Osteocyte (in vitro differentiated cells): ENCODE data around the gene RNF113A. TPM values are rescaled to one million over a fixed set of nuclear protein-coding genes. Genes with fewer than 3 reads are reported as not detected.

Experiments used
- DNase-seq: peaks from one replicate; pipeline ENCODE4 v3.0.0; 2021; ENCODE audit warnings: mixed read lengths; ENCODE audit not compliant: unreplicated experiment; ENCODE audit errors: extremely low spot score
- H3K27ac Mint-ChIP-seq: one replicate; pipeline ENCODE4 v1.8.0; 2021; ENCODE audit warnings: mild to moderate bottlenecking, mixed read lengths; ENCODE audit not compliant: unreplicated experiment
- H3K27me3 Mint-ChIP-seq: one replicate; pipeline ENCODE4 v1.8.0; 2021; ENCODE audit warnings: mixed read lengths; ENCODE audit not compliant: unreplicated experiment
- H3K36me3 Mint-ChIP-seq: one replicate; pipeline ENCODE4 v1.8.0; 2021; ENCODE audit warnings: mixed read lengths; ENCODE audit not compliant: unreplicated experiment
- H3K4me1 Mint-ChIP-seq: one replicate; pipeline ENCODE4 v1.8.0; 2021; ENCODE audit warnings: mixed read lengths; ENCODE audit not compliant: unreplicated experiment
- H3K4me3 Mint-ChIP-seq: one replicate; pipeline ENCODE4 v1.8.0; 2021; ENCODE audit warnings: mild to moderate bottlenecking, moderate library complexity, mixed read lengths; ENCODE audit not compliant: unreplicated experiment
- H3K9me3 Mint-ChIP-seq: one replicate; pipeline ENCODE4 v1.8.0; 2021; ENCODE audit warnings: mixed read lengths; ENCODE audit not compliant: unreplicated experiment
- total RNA-seq: library from RNA; stranded (reverse); gene quantifications from 2 replicates; pipeline ENCODE4 v1.2.1, GENCODE V29; 2021
- TF ChIP-seq, protein P1 (sequence below): fragments of 200-600 bp; sonication (generic); IDR thresholded peaks from 2 replicates; pipeline ENCODE4 v1.5.0; 2021; ENCODE audit warnings: antibody characterized with exemption, mild to moderate bottlenecking, moderate library complexity

RNF113A gene
- total RNA-seq, 1 donor from 2014 or later, result 13.5 TPM

DNA sequence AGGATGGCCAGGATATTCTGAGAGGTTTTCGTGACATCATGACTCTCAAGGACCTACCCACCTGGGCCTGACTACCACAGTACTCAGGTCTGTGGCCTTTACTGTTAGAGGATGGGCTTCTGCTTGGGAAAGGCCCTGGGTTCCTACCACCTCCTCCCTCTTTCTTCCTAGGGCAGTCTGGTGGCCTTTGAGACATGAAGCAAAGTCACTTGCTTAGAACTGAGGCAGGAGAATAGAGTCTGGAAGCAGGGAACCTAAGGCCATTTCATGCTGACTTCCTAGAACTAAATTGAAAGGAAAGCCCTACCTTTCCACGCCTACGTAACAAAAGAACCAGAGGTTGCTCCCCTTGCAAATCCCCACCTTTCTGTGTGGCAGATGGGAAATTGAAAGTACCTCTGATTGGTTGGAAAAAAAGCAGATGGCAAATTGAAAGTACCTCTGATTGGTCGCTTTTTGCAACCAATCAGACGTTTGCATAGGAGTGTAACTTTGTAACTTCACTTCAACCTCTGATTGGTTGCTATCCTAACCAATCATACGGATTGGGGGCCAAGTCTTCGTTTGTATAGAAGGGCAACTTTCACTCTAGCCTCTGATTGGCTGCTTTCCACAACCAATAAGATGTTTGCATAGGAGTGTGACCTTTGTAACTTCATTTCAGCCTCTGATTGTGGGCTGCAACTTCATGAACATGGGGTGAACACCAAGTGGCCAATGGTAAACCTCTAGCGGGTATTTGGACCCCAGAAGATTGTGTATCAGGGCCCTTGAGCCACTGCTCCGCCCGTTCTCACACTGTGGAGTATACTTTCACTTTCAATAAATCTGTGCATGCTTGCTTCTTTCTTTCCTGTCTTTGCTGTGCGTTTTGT lies 14.3 kb upstream of the RNF113A start:
- H3K27ac Mint-ChIP-seq, result no peak overlapping the region
- TF ChIP-seq, protein P1, sequence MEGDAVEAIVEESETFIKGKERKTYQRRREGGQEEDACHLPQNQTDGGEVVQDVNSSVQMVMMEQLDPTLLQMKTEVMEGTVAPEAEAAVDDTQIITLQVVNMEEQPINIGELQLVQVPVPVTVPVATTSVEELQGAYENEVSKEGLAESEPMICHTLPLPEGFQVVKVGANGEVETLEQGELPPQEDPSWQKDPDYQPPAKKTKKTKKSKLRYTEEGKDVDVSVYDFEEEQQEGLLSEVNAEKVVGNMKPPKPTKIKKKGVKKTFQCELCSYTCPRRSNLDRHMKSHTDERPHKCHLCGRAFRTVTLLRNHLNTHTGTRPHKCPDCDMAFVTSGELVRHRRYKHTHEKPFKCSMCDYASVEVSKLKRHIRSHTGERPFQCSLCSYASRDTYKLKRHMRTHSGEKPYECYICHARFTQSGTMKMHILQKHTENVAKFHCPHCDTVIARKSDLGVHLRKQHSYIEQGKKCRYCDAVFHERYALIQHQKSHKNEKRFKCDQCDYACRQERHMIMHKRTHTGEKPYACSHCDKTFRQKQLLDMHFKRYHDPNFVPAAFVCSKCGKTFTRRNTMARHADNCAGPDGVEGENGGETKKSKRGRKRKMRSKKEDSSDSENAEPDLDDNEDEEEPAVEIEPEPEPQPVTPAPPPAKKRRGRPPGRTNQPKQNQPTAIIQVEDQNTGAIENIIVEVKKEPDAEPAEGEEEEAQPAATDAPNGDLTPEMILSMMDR, result no peak
- no peak overlapping the region for H3K4me3 Mint-ChIP-seq
- H3K36me3 Mint-ChIP-seq, result no peaks in the 10 kb centered on the region
- H3K9me3 Mint-ChIP-seq, result peaks cover 3% of the 10 kb centered on the region
- H3K4me1 Mint-ChIP-seq, result peaks cover 2% of the 10 kb centered on the region
- no peak for DNase-seq
- no peaks in the 10 kb centered on the region for H3K27me3 Mint-ChIP-seq

DNA sequence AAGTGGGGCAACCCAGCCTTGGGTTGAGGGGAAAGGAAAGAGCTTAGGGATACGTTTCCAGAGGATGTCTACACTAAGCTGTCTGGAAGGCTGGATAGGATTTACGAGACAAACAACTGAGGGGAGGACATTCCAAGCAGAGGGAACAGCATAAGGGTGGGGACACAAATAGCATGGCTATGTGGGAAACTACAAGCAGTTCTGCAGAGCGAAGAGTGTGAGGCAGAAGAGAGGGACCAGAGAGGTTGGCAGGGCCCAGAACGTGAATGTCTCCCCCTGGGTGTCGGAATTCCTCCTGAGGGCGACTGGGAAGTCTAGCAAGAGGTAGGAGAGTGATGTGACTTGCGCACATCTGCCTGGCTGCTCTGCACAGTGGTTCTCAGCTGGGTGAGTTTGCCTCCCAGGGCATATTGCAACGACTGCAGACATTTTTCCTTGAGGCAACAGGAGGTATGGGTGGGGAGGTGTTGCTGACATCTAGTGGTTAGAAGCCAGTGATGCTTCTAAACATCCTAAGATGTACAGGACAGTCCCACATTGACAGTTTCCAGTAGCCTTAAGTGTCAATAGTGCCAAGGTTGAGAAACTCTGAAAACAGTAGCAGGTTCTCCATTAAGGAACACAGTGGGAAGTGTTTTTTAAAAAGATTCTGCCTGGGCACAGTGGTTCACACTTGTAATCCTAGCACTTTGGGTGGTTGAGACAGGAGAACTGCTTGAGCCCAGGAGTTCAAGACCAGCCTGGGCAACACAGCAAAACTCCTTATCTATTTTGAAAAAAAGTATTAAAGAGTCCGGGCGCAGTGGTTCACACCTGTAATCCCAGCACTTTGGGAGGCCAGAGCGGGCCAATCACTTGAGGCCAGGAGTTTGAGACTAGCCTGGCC lies 9.3 kb upstream of the RNF113A start:
- Mint-ChIP-seq H3K36me3 (peaks cover 6% of the 10 kb centered on the region), H3K27me3 (no peaks in the 10 kb centered on the region), H3K9me3 (peaks cover 3% of the 10 kb centered on the region), H3K4me3 (no peak overlapping the region), H3K4me1 (no peaks in the 10 kb centered on the region), H3K27ac (no peak overlapping the region)
- DNase-seq, result no peak
- TF ChIP-seq, protein P1, result peak; percentile 64

DNA sequence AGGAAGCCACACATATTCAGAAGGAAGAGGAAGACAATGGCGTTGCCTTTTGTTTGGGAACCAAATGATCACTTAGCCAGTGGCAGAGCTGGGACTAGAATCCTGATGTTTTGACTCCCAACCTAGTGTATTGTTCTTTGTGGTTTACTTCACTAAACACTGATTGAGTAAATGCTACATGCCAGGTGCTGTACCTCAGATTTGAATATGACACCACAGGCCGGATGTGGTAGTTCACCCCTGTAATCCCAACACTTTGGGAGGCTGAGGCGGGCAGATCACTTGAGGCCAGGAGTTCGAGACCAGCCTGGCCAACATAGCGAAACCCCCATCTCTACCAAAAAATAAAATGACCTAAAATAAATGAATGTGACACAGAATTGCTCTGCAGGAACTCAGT lies 8.5 kb upstream of the RNF113A start:
- TF ChIP-seq, protein P1, result no peak
- Mint-ChIP-seq H3K27me3 (no peaks in the 10 kb centered on the region), H3K9me3 (peaks cover 3% of the 10 kb centered on the region), H3K36me3 (peaks cover 6% of the 10 kb centered on the region), H3K4me1 (no peaks in the 10 kb centered on the region), H3K4me3 (no peak overlapping the region), H3K27ac (no peak overlapping the region)
- no peak for DNase-seq

DNA sequence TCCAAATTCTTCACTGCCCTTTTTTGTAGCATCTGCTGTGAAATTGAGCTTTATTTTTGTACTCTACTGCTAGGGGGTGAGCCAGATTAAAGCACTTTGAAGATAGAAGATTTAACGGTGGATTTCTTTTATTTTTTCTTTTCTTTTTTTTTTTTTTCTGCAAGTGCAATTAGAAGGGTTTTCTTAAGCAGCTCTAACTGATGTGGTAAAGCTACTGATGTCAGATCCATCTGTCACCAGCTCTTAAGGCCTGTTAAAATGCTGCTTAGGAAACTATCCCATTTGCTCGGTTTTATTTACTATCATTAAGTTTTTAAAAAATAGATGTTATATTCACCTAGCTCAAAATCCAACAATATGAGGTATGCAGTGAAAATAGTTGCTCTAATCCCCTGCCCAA lies 7.2 kb upstream of the RNF113A start:
- H3K4me1 Mint-ChIP-seq, result no peaks in the 10 kb centered on the region
- H3K4me3 Mint-ChIP-seq, result no peak overlapping the region
- DNase-seq, result no peak
- no peaks in the 10 kb centered on the region for H3K27me3 Mint-ChIP-seq
- H3K9me3 Mint-ChIP-seq, result peaks cover under 1% of the 10 kb centered on the region
- peaks cover 8% of the 10 kb centered on the region for H3K36me3 Mint-ChIP-seq
- TF ChIP-seq, protein P1, result no peak
- no peak overlapping the region for H3K27ac Mint-ChIP-seq

DNA sequence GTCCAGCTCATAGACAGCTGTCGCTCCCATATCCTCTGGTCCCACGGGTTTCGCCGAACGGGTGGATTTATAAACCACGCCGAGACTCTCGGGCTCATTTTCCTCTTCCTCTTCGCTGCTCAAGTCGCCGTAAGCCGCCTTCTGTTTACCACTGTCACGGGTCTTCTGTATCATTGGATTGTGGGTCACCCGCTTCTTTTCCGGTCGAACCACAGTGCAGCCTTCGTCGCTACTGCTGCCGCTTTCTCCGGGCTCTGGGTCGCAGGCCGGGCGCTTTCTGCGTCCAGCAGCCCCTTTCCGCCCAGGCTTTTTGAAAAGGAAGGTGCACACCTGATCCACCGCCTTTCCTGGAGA lies 311 bp downstream of the RNF113A start:
- H3K36me3 Mint-ChIP-seq, result peaks cover 6% of the 10 kb centered on the region
- H3K27me3 Mint-ChIP-seq, result no peaks in the 10 kb centered on the region
- peaks cover 18% of the 10 kb centered on the region for H3K4me1 Mint-ChIP-seq
- H3K4me3 Mint-ChIP-seq, result peak overlapping the region; percentile 97
- no peaks in the 10 kb centered on the region for H3K9me3 Mint-ChIP-seq
- TF ChIP-seq, protein P1, result no peak
- peak overlapping the region; percentile 96 for H3K27ac Mint-ChIP-seq
- no peak for DNase-seq
